B cell (primary cell): ENCODE measurements around the gene MBP. TPM values are rescaled to one million over a fixed set of nuclear protein-coding genes. Genes with fewer than 3 reads are reported as not detected.

Experiments
- ATAC-seq: fragments of 200-7000 bp; cut with Tn5 transposase; one replicate; pipeline ENCODE4 v1.10.0; 2021; ENCODE audit warnings: low read depth, mild to moderate bottlenecking, moderate number of reproducible peaks, moderate library complexity
- CTCF ChIA-PET: fragments of 350-600 bp; sonication (Branson Sonifier 250); formaldehyde crosslinking; loops from one replicate; lab custom pipeline; 2021; ENCODE audit warnings: antibody characterized with exemption, inconsistent platforms; lab: Charles Lee
- POLR2A ChIA-PET: fragments of 350-600 bp; sonication (Branson Sonifier 250); formaldehyde crosslinking; loops from one replicate; lab custom pipeline; 2021; ENCODE audit warnings: antibody characterized with exemption; lab: Charles Lee
- DNase-seq: peaks from one replicate; pipeline ENCODE4 v3.0.0; 2013
- H2AFZ ChIP-seq: 2 replicates; pipeline ENCODE4 v1.6.1; 2012; ENCODE audit warnings: mild to moderate bottlenecking, low read depth, low read length; ENCODE audit not compliant: insufficient read depth, poor library complexity, severe bottlenecking
- H3K27ac ChIP-seq, 2 donors: 1 replicate in 1 of 2; 2 replicates in 1 of 2; pipeline ENCODE4 v1.5.1; 2012 to 2013; ENCODE audit warnings: low read length in 2 of 2, mild to moderate bottlenecking in 2 of 2, moderate library complexity in 1 of 2
- H3K27me3 ChIP-seq, 4 experiments: fragments of 200-600 bp in 1 of 4; sonication (generic) in 1 of 4; replicated peaks in 1 of 4; 1 replicate in 2 of 4; 2 replicates in 2 of 4; pipeline versions ENCODE4 v1.6.1 to v1.7.0; 2013 to 2016; ENCODE audit warnings: low read length in 3 of 4, mild to moderate bottlenecking in 2 of 4, mixed read lengths in 1 of 4, moderate library complexity in 1 of 4; ENCODE audit not compliant: insufficient read depth in 4 of 4, control insufficient read depth in 3 of 4; ENCODE audit errors: control extremely low read depth in 1 of 4
- H3K36me3 ChIP-seq, 2 experiments: replicated peaks in 1 of 2; 1 replicate in 1 of 2; 2 replicates in 1 of 2; pipeline versions ENCODE4 v1.6.1 to v1.7.1; 2013; ENCODE audit warnings: low read length in 1 of 2; ENCODE audit not compliant: insufficient read depth in 2 of 2, control insufficient read depth in 1 of 2; ENCODE audit errors: control extremely low read depth in 1 of 2, extremely low read depth in 1 of 2
- H3K4me1 ChIP-seq, 2 donors: fragments of 200-600 bp in 1 of 2; sonication (generic) in 1 of 2; 1 replicate in 1 of 2; 2 replicates in 1 of 2; pipeline versions ENCODE4 v1.5.1 to v1.6.1; 2013 to 2017; ENCODE audit warnings: low read length in 2 of 2; ENCODE audit not compliant: control insufficient read depth in 2 of 2, insufficient read depth in 2 of 2
- H3K4me2 ChIP-seq: replicated peaks from 2 replicates; pipeline ENCODE3; 2012; ENCODE audit warnings: mild to moderate bottlenecking, low read depth, low read length; ENCODE audit not compliant: poor library complexity, severe bottlenecking
- H3K4me3 ChIP-seq, 5 experiments: fragments of 200-600 bp in 1 of 5; sonication (generic) in 1 of 5; 1 replicate in 3 of 5; 2 replicates in 2 of 5; pipeline versions ENCODE4 v1.5.1 to v1.7.0; 2011 to 2016; ENCODE audit warnings: low read length in 4 of 5, mild to moderate bottlenecking in 4 of 5, low read depth in 2 of 5, control low read depth in 1 of 5, moderate library complexity in 1 of 5; ENCODE audit not compliant: insufficient read depth in 1 of 5; ENCODE audit errors: control extremely low read depth in 1 of 5, extremely low read depth in 1 of 5
- H3K79me2 ChIP-seq: fragments of 200-600 bp; sonication (generic); one replicate; pipeline ENCODE4 v1.6.0; 2016; ENCODE audit warnings: low read length; ENCODE audit not compliant: control insufficient read depth, insufficient read depth
- H3K9ac ChIP-seq: fragments of 200-600 bp; sonication (generic); 2 replicates; pipeline ENCODE4 v1.6.1; 2017; ENCODE audit warnings: mild to moderate bottlenecking, low read length, moderate library complexity
- H3K9me3 ChIP-seq, 3 donors: one replicate each; pipeline versions ENCODE4 v1.6.1 to v1.7.1; 2013; ENCODE audit warnings: low read length in 2 of 3; ENCODE audit not compliant: control insufficient read depth in 2 of 3, insufficient read depth in 1 of 3; ENCODE audit errors: control extremely low read depth in 1 of 3
- H4K20me1 ChIP-seq: 2 replicates; pipeline ENCODE4 v1.6.0; 2012; ENCODE audit warnings: mild to moderate bottlenecking, low read length; ENCODE audit not compliant: insufficient read depth, control insufficient read depth, poor library complexity, severe bottlenecking
- H3K27ac Mint-ChIP-seq: one replicate; pipeline ENCODE4 v1.8.0; 2021; ENCODE audit warnings: mixed read lengths
- H3K27me3 Mint-ChIP-seq: one replicate; pipeline ENCODE4 v1.8.0; 2021; ENCODE audit warnings: mixed read lengths
- H3K4me1 Mint-ChIP-seq: one replicate; pipeline ENCODE4 v1.8.0; 2021; ENCODE audit warnings: mixed read lengths
- H3K4me3 Mint-ChIP-seq: one replicate; pipeline ENCODE4 v1.8.0; 2021; ENCODE audit warnings: mixed read lengths
- H3K9me3 Mint-ChIP-seq: one replicate; pipeline ENCODE4 v1.8.0; 2022; ENCODE audit warnings: mixed read lengths; ENCODE audit not compliant: insufficient read depth
- CTCF ChIP-seq: fragments of 200-600 bp; IDR thresholded peaks from one replicate; pipeline ENCODE4 v1.8.0; 2022; ENCODE audit warnings: antibody characterized with exemption, mild to moderate bottlenecking
- EZH2 ChIP-seq: IDR thresholded peaks from 2 replicates; pipeline ENCODE4 v1.6.1; 2012; ENCODE audit warnings: borderline replicate concordance, low read depth, mild to moderate bottlenecking, moderate library complexity, low read length; ENCODE audit not compliant: insufficient read depth, poor library complexity, severe bottlenecking
- WGBS: methylation state at CpG from one replicate; pipeline ENCODE4 v1.1.5; 2013; ENCODE audit warnings: missing lambda C conversion rate; ENCODE audit not compliant: insufficient coverage; 5-methylcytosine and 5-hydroxymethylcytosine counted together
- intact Hi-C: fragments of 100-400 bp; cut with micrococcal nuclease; formaldehyde crosslinking; loops from one replicate; pipeline ENCODE4 v1.10.0; 2022
- polyA plus RNA-seq: library from polyadenylated mRNA; depleted of rRNA; stranded (reverse); fragments of >200 nt; gene quantifications from 2 replicates; pipeline ENCODE4 v1.2.3, GENCODE V29; 2012
- total RNA-seq, 2 donors: library from RNA; stranded (reverse); fragments of 120-200 nt in 1 of 2; gene quantifications; 1 replicate in 1 of 2; 2 replicates in 1 of 2; pipeline versions ENCODE4 v1.2.3 to v1.2.4, GENCODE V29; 2013 to 2022

The MBP gene
- total and polyA plus RNA-seq, 2 donors (not counting 1 experiment from before 2014, with no cell fraction given): 30.1 to 192 TPM

- H3K27ac ChIP-seq: no peak overlapping the region
- Mint-ChIP-seq H3K27ac (peak overlapping the region; percentile 26), H3K4me1 (peaks cover 40% of the 10 kb centered on the region), H3K4me3 (no peak overlapping the region), H3K9me3 (no peaks in the 10 kb centered on the region), H3K27me3 (no peaks in the 10 kb centered on the region)
- H3K9me3 ChIP-seq: peaks cover 0 to 2% (median 0%) of the 10 kb centered on the region in 3 donors
- no peaks in the 10 kb centered on the region for H3K27me3 ChIP-seq
- ChIA-PET CTCF (interaction anchor here (0.6 to 1.2 kb wide), 2 partner anchors 120 to 696 kb away, joined by 3 read pairs; no protein-coding TSS in a partner anchor), POLR2A (no interaction called here)
- H3K4me2 ChIP-seq: no peak overlapping the region
- 98% methylated on average over 45 of the region's 48 CpGs for WGBS
- H3K9ac ChIP-seq: no peak overlapping the region
- H2AFZ ChIP-seq: no peak overlapping the region
- no peak for DNase-seq
- H3K4me1 ChIP-seq: peaks cover 0 to 10% of the 10 kb centered on the region in 2 donors
- intact Hi-C loops: no loop called here
- peaks cover 0 to 49% of the 10 kb centered on the region in 2 experiments for H3K36me3 ChIP-seq
- peaks cover 96% of the 10 kb centered on the region for H3K79me2 ChIP-seq
- TF ChIP-seq CTCF: no peak
- ATAC-seq: no peak
- peaks cover 58% of the 10 kb centered on the region for H4K20me1 ChIP-seq
- H3K4me3 ChIP-seq: no peak overlapping the region
These were observed 40.2 kb downstream of the MBP start for GRCh38 chr18:77092104-77093066.

GRCh38 chr18:77091366-77091765, 41.2 kb downstream of the MBP start:
- H3K9me3 Mint-ChIP-seq: no peaks in the 10 kb centered on the region
- peaks cover 0 to 12% of the 10 kb centered on the region in 2 donors for H3K4me1 ChIP-seq
- peaks cover 59% of the 10 kb centered on the region for H4K20me1 ChIP-seq
- peaks cover 0 to 8% (median 0%) of the 10 kb centered on the region in 3 donors for H3K9me3 ChIP-seq
- peaks cover 35% of the 10 kb centered on the region for H3K4me1 Mint-ChIP-seq
- peak overlapping the region; percentile 23 for H3K27ac Mint-ChIP-seq
- H3K4me3 ChIP-seq: no peak overlapping the region
- no peaks in the 10 kb centered on the region for H3K27me3 ChIP-seq
- H3K27ac ChIP-seq: no peak overlapping the region
- DNase-seq (no peak), ATAC-seq (no peak)
- peaks cover 0 to 40% of the 10 kb centered on the region in 2 experiments for H3K36me3 ChIP-seq
- TF ChIP-seq CTCF: no peak
- TF ChIP-seq EZH2: no peak
- H2AFZ ChIP-seq: no peak overlapping the region
- POLR2A ChIA-PET: no interaction called here
- no peak overlapping the region for H3K9ac ChIP-seq
- CTCF ChIA-PET: interaction anchor here (1.1 to 1.2 kb wide), 2 partner anchors 24 to 121 kb away, joined by 3 to 4 read pairs; no protein-coding TSS in a partner anchor
- H3K27me3 Mint-ChIP-seq: no peaks in the 10 kb centered on the region
- H3K4me2 ChIP-seq: no peak overlapping the region
- intact Hi-C loops: no loop called here
- H3K79me2 ChIP-seq: peaks cover 96% of the 10 kb centered on the region
- H3K4me3 Mint-ChIP-seq: no peak overlapping the region
- WGBS: 87% methylated on average over 4 of the region's 5 CpGs
